HepG2 (cell line): Measurements from ENCODE around the gene C11orf21. TPM values are rescaled to one million over a fixed set of nuclear protein-coding genes. Genes with fewer than 3 reads are reported as not detected.

Experiments
- ATAC-seq: fragments of 200-7000 bp; cut with Tn5 transposase; 3 replicates; pipeline ENCODE4 v1.9.1; 2020; ENCODE audit warnings: mild to moderate bottlenecking, moderate library complexity
- BruUV-seq: library from RNA; stranded (reverse); fragments of 400-500 nt; replicated peaks from 2 replicates; lab custom pipeline; 2021; lab: Mats Ljungman, UMichigan
- CTCF ChIA-PET: fragments of 300-600 bp; formaldehyde crosslinking; extraction: SDS; loops from one replicate; lab custom pipeline; 2021; ENCODE audit warnings: low total read pairs, inconsistent platforms, low intra/inter-chr PET ratio; lab: Yijun Ruan, JAX
- POLR2A ChIA-PET: fragments of 350-600 bp; sonication (Branson Sonifier 250); formaldehyde crosslinking; loops from one replicate; lab custom pipeline; 2020; ENCODE audit warnings: antibody characterized with exemption, inconsistent platforms; lab: Yijun Ruan, JAX
- DNase-seq: peaks from one replicate; pipeline ENCODE4 v3.0.0-alpha.2; 2015; ENCODE audit warnings: low spot score
- FAIRE-seq: peaks from 3 replicates; lab custom pipeline; 2011; peaks lifted over from hg19 to GRCh38; lab: Jason Lieb, UNC
- H2AFZ ChIP-seq: one replicate; pipeline ENCODE4 v1.6.1; 2011; ENCODE audit warnings: low read length, inconsistent platforms
- H3K27ac ChIP-seq: fragments of 300-600 bp; 3 replicates; pipeline ENCODE4 v1.8.0; 2011; ENCODE audit warnings: mixed run types, mild to moderate bottlenecking, mixed read lengths, low read length, inconsistent platforms; ENCODE audit not compliant: insufficient read depth; ENCODE audit errors: extremely low read length
- H3K27me3 ChIP-seq, 2 experiments: fragments of 200-600 bp in 1 of 2; 2 replicates in 1 of 2; 3 replicates in 1 of 2; pipeline versions ENCODE4 v1.6.0 to v1.8.0; 2011; ENCODE audit warnings: low read length in 2 of 2, mild to moderate bottlenecking in 2 of 2, moderate library complexity in 2 of 2, inconsistent platforms in 1 of 2; ENCODE audit not compliant: insufficient read depth in 2 of 2, control insufficient read depth in 1 of 2
- H3K36me3 ChIP-seq, 2 experiments: fragments of 200-600 bp in 1 of 2; replicated peaks in 1 of 2; 2 replicates in 1 of 2; 3 replicates in 1 of 2; pipeline versions ENCODE4 v1.5.1 to v1.8.0; 2011; ENCODE audit warnings: low read length in 2 of 2, inconsistent platforms in 1 of 2; ENCODE audit not compliant: insufficient read depth in 2 of 2, control insufficient read depth in 1 of 2
- H3K4me1 ChIP-seq: 2 replicates; pipeline ENCODE4 v1.5.1; 2012; ENCODE audit warnings: low read length, inconsistent platforms; ENCODE audit not compliant: insufficient read depth
- H3K4me2 ChIP-seq: 2 replicates; pipeline ENCODE4 v1.6.0; 2011; ENCODE audit warnings: low read depth, low read length, inconsistent platforms
- H3K4me3 ChIP-seq, 3 experiments: fragments of 200-600 bp in 1 of 3; sonication (generic), shearing (Covaris generic) in 1 of 3; replicated peaks in 1 of 3; 2 replicates each; pipeline ENCODE4 v1.5.1; 2011 to 2016; ENCODE audit warnings: low read length in 3 of 3, inconsistent platforms in 2 of 3, low read depth in 2 of 3, mild to moderate bottlenecking in 2 of 3, control low read depth in 1 of 3, mixed read lengths in 1 of 3; ENCODE audit not compliant: insufficient read depth in 1 of 3
- H3K79me2 ChIP-seq: one replicate; pipeline ENCODE4 v1.6.1; 2011; ENCODE audit warnings: low read length, inconsistent platforms; ENCODE audit not compliant: insufficient read depth
- H3K9ac ChIP-seq: 2 replicates; pipeline ENCODE4 v1.6.0; 2011; ENCODE audit warnings: mild to moderate bottlenecking, low read depth, low read length, inconsistent platforms; ENCODE audit not compliant: insufficient read depth
- H3K9me3 ChIP-seq: 2 replicates; pipeline ENCODE4 v1.5.1; 2012; ENCODE audit warnings: mild to moderate bottlenecking, low read length
- H4K20me1 ChIP-seq: 2 replicates; pipeline ENCODE4 v1.6.0; 2011; ENCODE audit warnings: inconsistent platforms, mild to moderate bottlenecking, low read length, moderate library complexity; ENCODE audit not compliant: insufficient read depth
- ATRX ChIP-seq: sonication (generic); formaldehyde crosslinking; IDR thresholded peaks from 2 replicates; pipeline ENCODE4 v1.4.0; 2020; ENCODE audit warnings: missing genetic modification reagents, borderline replicate concordance
- CCAR2 ChIP-seq: fragments of 200-400 bp; formaldehyde crosslinking; optimal IDR thresholded peaks from 2 replicates; pipeline ENCODE3; 2018; ENCODE audit warnings: low read depth, mild to moderate bottlenecking, low read length, moderate library complexity
- FOXK1 ChIP-seq: sonication (generic); formaldehyde crosslinking; IDR thresholded peaks from 2 replicates; pipeline ENCODE4 v1.4.0; 2020; ENCODE audit warnings: low read depth, missing genetic modification reagents, borderline replicate concordance
- KAT7 ChIP-seq: IDR thresholded peaks from 2 replicates; pipeline ENCODE4 v1.6.1; 2018; ENCODE audit warnings: borderline replicate concordance, missing compliant biosample characterization
- NFE2L2 ChIP-seq: fragments of 150-350 bp; IDR thresholded peaks from 2 replicates; pipeline ENCODE4 v1.6.1; 2014; ENCODE audit warnings: low read length
- NFIC ChIP-seq: IDR thresholded peaks from 2 replicates; pipeline ENCODE4 v1.6.1; 2012; ENCODE audit warnings: mild to moderate bottlenecking, low read length, inconsistent platforms
- PRPF4 ChIP-seq: fragments of 200-400 bp; formaldehyde crosslinking; IDR thresholded peaks from 2 replicates; pipeline ENCODE4 v1.6.1; 2016; ENCODE audit warnings: low read length, low read depth; ENCODE audit not compliant: poor library complexity, severe bottlenecking
- PTBP1 ChIP-seq: fragments of 200-400 bp; formaldehyde crosslinking; IDR thresholded peaks from 2 replicates; pipeline ENCODE4 v1.6.1; 2018; ENCODE audit warnings: low read length, low read depth; ENCODE audit not compliant: poor library complexity, severe bottlenecking
- RXRB ChIP-seq: IDR thresholded peaks from 2 replicates; pipeline ENCODE4 v1.6.1; 2016; ENCODE audit warnings: borderline replicate concordance, missing genetic modification reagents, missing compliant biosample characterization
- SAFB2 ChIP-seq: sonication (generic); formaldehyde crosslinking; IDR thresholded peaks from 2 replicates; pipeline ENCODE4 v1.5.1; 2020; ENCODE audit warnings: missing genetic modification reagents, low read depth, mild to moderate bottlenecking, borderline replicate concordance
- ZBTB20 ChIP-seq: sonication (generic); formaldehyde crosslinking; IDR thresholded peaks from 2 replicates; pipeline ENCODE4 v1.8.1; 2023; ENCODE audit warnings: missing genetic modification reagents, low read depth, mild to moderate bottlenecking, borderline replicate concordance
- ZKSCAN5 ChIP-seq: sonication (generic); formaldehyde crosslinking; IDR thresholded peaks from 2 replicates; pipeline ENCODE4 v1.5.1; 2020; ENCODE audit warnings: mild to moderate bottlenecking, missing genetic modification reagents
- ZNF382 ChIP-seq: sonication (generic); formaldehyde crosslinking; IDR thresholded peaks from 2 replicates; pipeline ENCODE4 v1.5.0; 2020; ENCODE audit warnings: missing genetic modification reagents, mild to moderate bottlenecking, borderline replicate concordance
- ZNF678 ChIP-seq: sonication (generic); formaldehyde crosslinking; IDR thresholded peaks from 2 replicates; pipeline ENCODE4 v1.4.0; 2020; ENCODE audit warnings: mild to moderate bottlenecking, missing genetic modification reagents
- WGBS: methylation state at CpG from one replicate; pipeline ENCODE4 v1.1.6; 2017; ENCODE audit warnings: low lambda C conversion rate; 5-methylcytosine and 5-hydroxymethylcytosine counted together
- in situ Hi-C: cut with HindIII; loops from 2 replicates; pipeline ENCODE4 v1.10.0; 2017; ENCODE audit warnings: low pct_unique_long_range_greater_than_20kb; ENCODE audit not compliant: extremely low pct_ligation_motif_present
- intact Hi-C: fragments of 100-400 bp; cut with micrococcal nuclease; formaldehyde crosslinking; loops from one replicate; pipeline ENCODE4 v1.10.0; 2022; ENCODE audit not compliant: unreplicated experiment
- polyA plus RNA-seq, 8 experiments: library from polyadenylated mRNA; depleted of rRNA in 3 of 8; stranded (reverse) in 7 of 8; unstranded in 1 of 8; fragments of >200 nt; fragmentation: Illumina TruSeq in 4 of 8; extraction: Trizol in 4 of 8; gene quantifications; 2 replicates each; pipeline versions ENCODE4 v1.2.1 to v1.2.3, GENCODE V29; 2011 to 2016; ENCODE audit warnings: low read depth in 4 of 8, missing spikeins in 1 of 8, mixed read lengths in 1 of 8; ENCODE audit not compliant: insufficient read depth in 1 of 8
- total RNA-seq, 5 experiments: library from RNA; depleted of rRNA; stranded (reverse); fragments of >200 nt; fragmentation: Illumina TruSeq; extraction: Trizol; gene quantifications; 2 replicates each; pipeline ENCODE4 v1.2.3, GENCODE V29; 2016; ENCODE audit warnings: low read depth in 1 of 5
- TF ChIP-seq, protein P1 (sequence below): sonication (generic); formaldehyde crosslinking; IDR thresholded peaks from 2 replicates; pipeline ENCODE4 v1.5.0; 2020; ENCODE audit warnings: missing genetic modification reagents, mild to moderate bottlenecking, borderline replicate concordance
- TF ChIP-seq, protein P2 (sequence below): sonication (generic); formaldehyde crosslinking; IDR thresholded peaks from 2 replicates; pipeline ENCODE4 v1.4.0; 2020; ENCODE audit warnings: missing genetic modification reagents, mild to moderate bottlenecking, borderline replicate concordance
- TF ChIP-seq, protein P3 (sequence below): sonication (generic); formaldehyde crosslinking; IDR thresholded peaks from 2 replicates; pipeline ENCODE4 v1.4.0; 2020; ENCODE audit warnings: missing genetic modification reagents

Gene C11orf21
- total and polyA plus RNA-seq, 2 of the 13 experiments (the other 11 are each of a cell fraction or from before 2014, with no cell fraction given), result 0.08 TPM; not detected in 1

DNA sequence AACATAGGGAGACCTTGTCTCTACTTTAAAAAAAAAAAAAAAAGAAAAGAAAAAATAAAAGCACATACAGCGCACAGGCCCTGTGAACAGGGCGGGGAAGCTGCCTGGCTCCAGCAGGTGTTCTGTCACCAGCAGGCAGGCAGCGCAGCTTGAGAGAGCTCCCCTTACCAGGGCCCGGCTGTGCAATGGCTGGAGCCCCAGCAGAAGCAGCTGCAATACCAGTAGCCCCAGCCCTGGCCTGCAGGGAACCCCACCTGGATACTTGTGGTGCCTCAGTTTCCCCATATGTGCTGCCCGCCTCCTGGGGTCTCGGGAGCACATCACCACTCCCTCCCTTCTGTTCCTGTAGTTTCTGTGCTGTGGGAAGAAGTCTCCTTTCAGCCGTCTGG is 12.4 kb upstream of the C11orf21 start:
- H3K4me2 ChIP-seq, result no peak overlapping the region
- no peak for DNase-seq
- in situ Hi-C loops, result loop anchor here (5.0 kb wide), 2 partner anchors 103 to 213 kb away; no protein-coding TSS in a partner anchor
- TF ChIP-seq NFIC (no peak), ZNF678 (no peak), ZBTB20 (CRISPR knock-in tag) (no peak), SAFB2 (CRISPR knock-in tag) (no peak), PTBP1 (no peak), ATRX (no peak), RXRB (CRISPR knock-in tag) (no peak), FOXK1 (CRISPR knock-in tag) (no peak), PRPF4 (no peak), CCAR2 (no peak), KAT7 (CRISPR knock-in tag) (no peak), NFE2L2 (no peak), ZNF382 (CRISPR knock-in tag) (no peak), ZKSCAN5 (CRISPR knock-in tag) (no peak)
- TF ChIP-seq, protein P1, sequence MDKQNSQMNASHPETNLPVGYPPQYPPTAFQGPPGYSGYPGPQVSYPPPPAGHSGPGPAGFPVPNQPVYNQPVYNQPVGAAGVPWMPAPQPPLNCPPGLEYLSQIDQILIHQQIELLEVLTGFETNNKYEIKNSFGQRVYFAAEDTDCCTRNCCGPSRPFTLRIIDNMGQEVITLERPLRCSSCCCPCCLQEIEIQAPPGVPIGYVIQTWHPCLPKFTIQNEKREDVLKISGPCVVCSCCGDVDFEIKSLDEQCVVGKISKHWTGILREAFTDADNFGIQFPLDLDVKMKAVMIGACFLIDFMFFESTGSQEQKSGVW (CRISPR knock-in tag), result no peak
- TF ChIP-seq, protein P2, sequence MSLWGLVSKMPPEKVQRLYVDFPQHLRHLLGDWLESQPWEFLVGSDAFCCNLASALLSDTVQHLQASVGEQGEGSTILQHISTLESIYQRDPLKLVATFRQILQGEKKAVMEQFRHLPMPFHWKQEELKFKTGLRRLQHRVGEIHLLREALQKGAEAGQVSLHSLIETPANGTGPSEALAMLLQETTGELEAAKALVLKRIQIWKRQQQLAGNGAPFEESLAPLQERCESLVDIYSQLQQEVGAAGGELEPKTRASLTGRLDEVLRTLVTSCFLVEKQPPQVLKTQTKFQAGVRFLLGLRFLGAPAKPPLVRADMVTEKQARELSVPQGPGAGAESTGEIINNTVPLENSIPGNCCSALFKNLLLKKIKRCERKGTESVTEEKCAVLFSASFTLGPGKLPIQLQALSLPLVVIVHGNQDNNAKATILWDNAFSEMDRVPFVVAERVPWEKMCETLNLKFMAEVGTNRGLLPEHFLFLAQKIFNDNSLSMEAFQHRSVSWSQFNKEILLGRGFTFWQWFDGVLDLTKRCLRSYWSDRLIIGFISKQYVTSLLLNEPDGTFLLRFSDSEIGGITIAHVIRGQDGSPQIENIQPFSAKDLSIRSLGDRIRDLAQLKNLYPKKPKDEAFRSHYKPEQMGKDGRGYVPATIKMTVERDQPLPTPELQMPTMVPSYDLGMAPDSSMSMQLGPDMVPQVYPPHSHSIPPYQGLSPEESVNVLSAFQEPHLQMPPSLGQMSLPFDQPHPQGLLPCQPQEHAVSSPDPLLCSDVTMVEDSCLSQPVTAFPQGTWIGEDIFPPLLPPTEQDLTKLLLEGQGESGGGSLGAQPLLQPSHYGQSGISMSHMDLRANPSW (CRISPR knock-in tag), result no peak
- TF ChIP-seq, protein P3, sequence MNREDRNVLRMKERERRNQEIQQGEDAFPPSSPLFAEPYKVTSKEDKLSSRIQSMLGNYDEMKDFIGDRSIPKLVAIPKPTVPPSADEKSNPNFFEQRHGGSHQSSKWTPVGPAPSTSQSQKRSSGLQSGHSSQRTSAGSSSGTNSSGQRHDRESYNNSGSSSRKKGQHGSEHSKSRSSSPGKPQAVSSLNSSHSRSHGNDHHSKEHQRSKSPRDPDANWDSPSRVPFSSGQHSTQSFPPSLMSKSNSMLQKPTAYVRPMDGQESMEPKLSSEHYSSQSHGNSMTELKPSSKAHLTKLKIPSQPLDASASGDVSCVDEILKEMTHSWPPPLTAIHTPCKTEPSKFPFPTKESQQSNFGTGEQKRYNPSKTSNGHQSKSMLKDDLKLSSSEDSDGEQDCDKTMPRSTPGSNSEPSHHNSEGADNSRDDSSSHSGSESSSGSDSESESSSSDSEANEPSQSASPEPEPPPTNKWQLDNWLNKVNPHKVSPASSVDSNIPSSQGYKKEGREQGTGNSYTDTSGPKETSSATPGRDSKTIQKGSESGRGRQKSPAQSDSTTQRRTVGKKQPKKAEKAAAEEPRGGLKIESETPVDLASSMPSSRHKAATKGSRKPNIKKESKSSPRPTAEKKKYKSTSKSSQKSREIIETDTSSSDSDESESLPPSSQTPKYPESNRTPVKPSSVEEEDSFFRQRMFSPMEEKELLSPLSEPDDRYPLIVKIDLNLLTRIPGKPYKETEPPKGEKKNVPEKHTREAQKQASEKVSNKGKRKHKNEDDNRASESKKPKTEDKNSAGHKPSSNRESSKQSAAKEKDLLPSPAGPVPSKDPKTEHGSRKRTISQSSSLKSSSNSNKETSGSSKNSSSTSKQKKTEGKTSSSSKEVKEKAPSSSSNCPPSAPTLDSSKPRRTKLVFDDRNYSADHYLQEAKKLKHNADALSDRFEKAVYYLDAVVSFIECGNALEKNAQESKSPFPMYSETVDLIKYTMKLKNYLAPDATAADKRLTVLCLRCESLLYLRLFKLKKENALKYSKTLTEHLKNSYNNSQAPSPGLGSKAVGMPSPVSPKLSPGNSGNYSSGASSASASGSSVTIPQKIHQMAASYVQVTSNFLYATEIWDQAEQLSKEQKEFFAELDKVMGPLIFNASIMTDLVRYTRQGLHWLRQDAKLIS, result no peak
- TF ChIP-seq, all 625 proteins: peak for 0
- Histone ChIP-seq H3K27me3 (peaks cover 14 to 36% of the 10 kb centered on the region in 2 experiments; a peak in 3 of 5 replicates), H3K79me2 (no peaks in the 10 kb centered on the region), H3K9me3 (no peaks in the 10 kb centered on the region), H3K36me3 (no peaks in the 10 kb centered on the region), H4K20me1 (no peaks in the 10 kb centered on the region), H3K9ac (no peak overlapping the region), H3K4me1 (no peaks in the 10 kb centered on the region), H2AFZ (no peak overlapping the region), H3K4me3 (no peak overlapping the region), H3K27ac (no peak overlapping the region)
- intact Hi-C loops, result loop anchor here (10.0 kb wide), 1 partner anchor 221 kb away; no protein-coding TSS in a partner anchor
- ChIA-PET POLR2A (no interaction called here), CTCF (no interaction called here)
- 48% methylated on average over 7 of the region's 7 CpGs for WGBS
- no TSS peak for BruUV-seq
- ATAC-seq, result no peak
- FAIRE-seq, result no peak
